IMR-90 (cell line): ENCODE results near the gene SEMA4D. TPM values are rescaled to one million over a fixed set of nuclear protein-coding genes. Genes with fewer than 3 reads are reported as not detected.

Experiments
- ATAC-seq: fragments of 200-7000 bp; cut with Tn5 transposase; 2 replicates; pipeline ENCODE4 v1.9.1; 2020; ENCODE audit warnings: low read depth, mild to moderate bottlenecking, moderate library complexity
- BruUV-seq: library from RNA; stranded (reverse); fragments of 400-500 nt; replicated peaks from 2 replicates; lab custom pipeline; 2021; lab: Mats Ljungman, UMichigan
- CTCF ChIA-PET: fragments of 300-600 bp; formaldehyde crosslinking; extraction: SDS; loops from one replicate; lab custom pipeline; 2021; ENCODE audit warnings: antibody characterized with exemption; lab: Yijun Ruan, JAX
- POLR2A ChIA-PET: fragments of 300-600 bp; sonication (Branson Sonifier 250); formaldehyde crosslinking; loops from one replicate; lab custom pipeline; 2022; ENCODE audit warnings: antibody characterized with exemption; ENCODE audit not compliant: unreplicated experiment; lab: Charles Lee
- DNase-seq: peaks from one replicate; pipeline ENCODE4 v3.0.0; 2013
- H2AFZ ChIP-seq: replicated peaks from 2 replicates; pipeline ENCODE3; 2013; ENCODE audit warnings: low read length, mild to moderate bottlenecking; ENCODE audit not compliant: poor library complexity
- H2AK5ac ChIP-seq: 2 replicates; pipeline ENCODE4 v1.6.1; 2013; ENCODE audit warnings: low read depth, low read length, inconsistent platforms
- H2AK9ac ChIP-seq: replicated peaks from 2 replicates; pipeline ENCODE3; 2013; ENCODE audit warnings: mild to moderate bottlenecking, low read depth, low read length, moderate library complexity; ENCODE audit not compliant: poor library complexity
- H2BK120ac ChIP-seq: 2 replicates; pipeline ENCODE4 v1.6.1; 2013; ENCODE audit warnings: low read depth, low read length, inconsistent platforms
- H2BK15ac ChIP-seq: 3 replicates; pipeline ENCODE4 v1.6.1; 2013; ENCODE audit warnings: low read depth, low read length, inconsistent platforms
- H2BK20ac ChIP-seq: 2 replicates; pipeline ENCODE4 v1.6.1; 2013; ENCODE audit warnings: low read depth, mild to moderate bottlenecking, inconsistent platforms, low read length, moderate library complexity
- H2BK5ac ChIP-seq: 2 replicates; pipeline ENCODE4 v1.6.1; 2013; ENCODE audit warnings: mild to moderate bottlenecking, low read depth, low read length, inconsistent platforms; ENCODE audit not compliant: poor library complexity, severe bottlenecking
- H3K14ac ChIP-seq: replicated peaks from 2 replicates; pipeline ENCODE4 v1.6.1; 2013; ENCODE audit warnings: low read depth, low read length, inconsistent platforms
- H3K18ac ChIP-seq: 2 replicates; pipeline ENCODE4 v1.6.1; 2013; ENCODE audit warnings: low read depth, low read length, control low read depth
- H3K23ac ChIP-seq: 2 replicates; pipeline ENCODE4 v1.6.1; 2013; ENCODE audit warnings: low read depth, low read length, inconsistent platforms
- H3K27ac ChIP-seq: 2 replicates; pipeline ENCODE4 v1.5.1; 2013; ENCODE audit warnings: mild to moderate bottlenecking, control low read depth, low read length; ENCODE audit not compliant: insufficient read depth
- H3K27me3 ChIP-seq: 2 replicates; pipeline ENCODE4 v1.6.1; 2013; ENCODE audit warnings: low read length; ENCODE audit not compliant: control insufficient read depth, insufficient read depth
- H3K36me3 ChIP-seq: 2 replicates; pipeline ENCODE4 v1.6.1; 2013; ENCODE audit warnings: low read length, mixed read lengths; ENCODE audit not compliant: control insufficient read depth, insufficient read depth
- H3K4ac ChIP-seq: 2 replicates; pipeline ENCODE4 v1.6.1; 2013; ENCODE audit warnings: low read depth, low read length, inconsistent platforms
- H3K4me1 ChIP-seq: 2 replicates; pipeline ENCODE4 v1.6.1; 2013; ENCODE audit warnings: low read length, mixed read lengths; ENCODE audit not compliant: control insufficient read depth, insufficient read depth
- H3K4me2 ChIP-seq: 2 replicates; pipeline ENCODE4 v1.6.1; 2013; ENCODE audit warnings: low read depth, mild to moderate bottlenecking, control low read depth, low read length, moderate library complexity
- H3K4me3 ChIP-seq: 2 replicates; pipeline ENCODE4 v1.5.1; 2013; ENCODE audit warnings: low read depth, mild to moderate bottlenecking, control low read depth, low read length, moderate library complexity; ENCODE audit not compliant: insufficient read depth
- H3K56ac ChIP-seq: 2 replicates; pipeline ENCODE4 v1.6.1; 2013; ENCODE audit warnings: low read length, inconsistent platforms; ENCODE audit not compliant: insufficient read depth; ENCODE audit errors: extremely low read depth
- H3K79me1 ChIP-seq, 2 experiments: 2 replicates each; pipeline ENCODE4 v1.6.1; 2013; ENCODE audit warnings: low read length in 2 of 2, inconsistent platforms in 1 of 2, low read depth in 1 of 2
- H3K9ac ChIP-seq: 2 replicates; pipeline ENCODE4 v1.6.1; 2013; ENCODE audit warnings: low read depth, low read length, control low read depth
- H3K9me1 ChIP-seq: 2 replicates; pipeline ENCODE4 v1.6.1; 2013; ENCODE audit warnings: low read length, inconsistent platforms; ENCODE audit not compliant: insufficient read depth
- H3K9me3 ChIP-seq: 2 replicates; pipeline ENCODE4 v1.6.1; 2013; ENCODE audit warnings: low read length; ENCODE audit not compliant: control insufficient read depth, insufficient read depth
- H4K20me1 ChIP-seq: 2 replicates; pipeline ENCODE4 v1.6.1; 2013; ENCODE audit warnings: low read length, inconsistent platforms; ENCODE audit not compliant: insufficient read depth
- H4K5ac ChIP-seq: 2 replicates; pipeline ENCODE4 v1.6.1; 2013; ENCODE audit warnings: mild to moderate bottlenecking, low read depth, low read length, control low read depth
- H4K8ac ChIP-seq, 2 experiments: 2 replicates each; pipeline ENCODE4 v1.6.1; 2013; ENCODE audit warnings: low read depth in 2 of 2, low read length in 2 of 2, control low read depth in 1 of 2, inconsistent platforms in 1 of 2
- H4K91ac ChIP-seq: 2 replicates; pipeline ENCODE4 v1.6.1; 2013; ENCODE audit warnings: low read depth, low read length, inconsistent platforms; ENCODE audit not compliant: insufficient read depth
- ELK1 ChIP-seq: fragments of 150-350 bp; IDR thresholded peaks from 2 replicates; pipeline ENCODE4 v1.6.1; 2016; ENCODE audit warnings: low read depth, mild to moderate bottlenecking, low read length, moderate library complexity, borderline replicate concordance
- POLR2A ChIP-seq: IDR thresholded peaks from 2 replicates; pipeline ENCODE4 v1.6.1; 2012; ENCODE audit warnings: mild to moderate bottlenecking, low read depth, low read length
- RCOR1 ChIP-seq: IDR thresholded peaks from 2 replicates; pipeline ENCODE4 v1.6.1; 2012; ENCODE audit warnings: mild to moderate bottlenecking, low read length, improper control_type of control experiment; ENCODE audit not compliant: insufficient replicate concordance
- WGBS, 2 experiments: methylation state at CpG; one replicate each; pipeline versions ENCODE4 v1.1.5 to v1.1.7; 2013; ENCODE audit warnings: missing lambda C conversion rate in 2 of 2; ENCODE audit not compliant: insufficient read length in 1 of 2; ENCODE audit errors: extremely low coverage in 2 of 2; 5-methylcytosine and 5-hydroxymethylcytosine counted together
- dilution Hi-C: fragments of 300-500 bp; cut with HindIII; formaldehyde crosslinking; loops from one replicate; pipeline ENCODE4 v1.14.3; 2018; ENCODE audit warnings: low sequenced_read_pairs; ENCODE audit not compliant: unreplicated experiment
- in situ Hi-C: fragments of 300-500 bp; cut with MboI; formaldehyde crosslinking; loops from 3 replicates; pipeline ENCODE4 v1.14.3; 2019; ENCODE audit warnings: low sequenced_read_pairs, inconsistent platforms, mixed read lengths
- intact Hi-C: fragments of 100-400 bp; cut with micrococcal nuclease; formaldehyde crosslinking; loops from 2 replicates; pipeline ENCODE4 v1.10.0; 2022
- polyA plus RNA-seq, 3 experiments: library from polyadenylated mRNA; depleted of rRNA; stranded (reverse); fragments of >200 nt; gene quantifications; 2 replicates each; pipeline ENCODE4 v1.2.3, GENCODE V29; 2012; ENCODE audit warnings: low replicate concordance in 1 of 3
- total RNA-seq: library from RNA; depleted of rRNA; stranded (reverse); fragments of >200 nt; gene quantifications from 2 replicates; pipeline ENCODE4 v1.2.3, GENCODE V29; 2012

Gene SEMA4D
- total and polyA plus RNA-seq, 2 of the 4 experiments (the other 2 are of a cell fraction) = 0.90 to 1.5 TPM

DNA sequence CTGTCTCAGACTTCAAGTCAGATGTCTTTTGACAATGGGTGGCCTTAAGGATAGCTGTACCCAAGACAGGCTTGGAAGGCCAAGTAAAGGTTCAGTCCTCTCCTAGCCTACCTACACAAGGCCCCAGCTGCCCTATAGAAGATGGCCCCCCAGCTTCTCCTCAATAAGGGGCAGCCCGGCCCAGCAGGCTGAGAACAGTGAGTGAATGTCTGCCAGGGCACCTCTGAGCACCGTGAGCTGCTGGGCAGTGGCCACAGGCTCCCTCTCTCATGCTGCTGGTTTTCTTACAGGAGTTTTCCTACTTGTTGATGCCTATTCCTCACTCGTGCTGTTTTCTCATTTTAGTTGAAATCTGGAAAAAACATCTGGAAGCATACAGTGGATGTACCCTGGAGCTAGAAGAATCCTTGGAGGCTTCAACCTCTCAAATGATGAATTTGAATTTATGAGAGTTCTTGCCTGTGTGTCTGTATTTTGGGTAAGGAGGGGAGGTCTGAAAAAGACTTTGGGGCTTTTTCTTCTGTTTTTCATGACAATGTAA lies 139.5 kb downstream of the SEMA4D start:
- BruUV-seq = no TSS peak
- H3K27me3 ChIP-seq = no peaks in the 10 kb centered on the region
- no peak overlapping the region for H2AK5ac ChIP-seq
- no peak overlapping the region for H3K4me3 ChIP-seq
- DNase-seq (no peak), ATAC-seq (no peak)
- H3K27ac ChIP-seq = no peak overlapping the region
- no peak overlapping the region for H3K4me2 ChIP-seq
- no peak overlapping the region for H2BK15ac ChIP-seq
- TF ChIP-seq POLR2A (no peak), RCOR1 (no peak), ELK1 (no peak)
- H3K4me1 ChIP-seq = no peaks in the 10 kb centered on the region; the same call in 1 of the 2 replicates
- H3K18ac ChIP-seq = no peak overlapping the region
- intact Hi-C loops = no loop called here
- WGBS, 2 experiments = 90% methylated on average over 2 of the region's 3 CpGs; no CpG with 5 or more reads in 1 of the 2 experiments
- H3K14ac ChIP-seq = no peak overlapping the region
- dilution Hi-C loops = no loop called here
- H4K91ac ChIP-seq = no peak overlapping the region
- no peak overlapping the region for H4K5ac ChIP-seq
- no peaks in the 10 kb centered on the region for H3K9me3 ChIP-seq
- no peak overlapping the region for H2BK5ac ChIP-seq
- H2AK9ac ChIP-seq = no peak overlapping the region
- H2BK120ac ChIP-seq = no peak overlapping the region
- no peak overlapping the region for H4K8ac ChIP-seq
- no peak overlapping the region for H2BK20ac ChIP-seq
- POLR2A ChIA-PET = no interaction called here
- CTCF ChIA-PET = no interaction called here
- no peak overlapping the region for H3K4ac ChIP-seq
- no peaks in the 10 kb centered on the region; the same call in 1 of the 2 replicates for H3K9me1 ChIP-seq
- no peaks in the 10 kb centered on the region; the same call in 1 of the 2 replicates for H4K20me1 ChIP-seq
- H2AFZ ChIP-seq = no peak overlapping the region
- H3K56ac ChIP-seq = no peak overlapping the region
- no peak overlapping the region for H3K9ac ChIP-seq
- in situ Hi-C loops = no loop called here
- peaks cover 55% of the 10 kb centered on the region for H3K36me3 ChIP-seq
- H3K23ac ChIP-seq = no peak overlapping the region
- peaks cover 3 to 8% of the 10 kb centered on the region in 2 experiments; a peak in 2 of 4 replicates for H3K79me1 ChIP-seq
